Mesothelial cell of epicardium (in vitro differentiated cells): Measurements from ENCODE around the gene MIER3. TPM values are rescaled to one million over a fixed set of nuclear protein-coding genes. Genes with fewer than 3 reads are reported as not detected.
"Not testable (repeated sequence)": the region's sequence is repeated elsewhere in the genome, so short reads cannot be mapped to it uniquely, and the experiment has no call there.

Experiments
- DNase-seq, 2 experiments: peaks; one replicate each; pipeline ENCODE4 v3.0.0; 2021; ENCODE audit warnings: low spot score in 2 of 2; ENCODE audit not compliant: unreplicated experiment in 2 of 2
- H3K27ac Mint-ChIP-seq: 2 replicates; pipeline ENCODE4 v1.8.0; 2021; ENCODE audit warnings: mixed read lengths
- H3K27me3 Mint-ChIP-seq: 2 replicates; pipeline ENCODE4 v1.8.0; 2021; ENCODE audit warnings: low read depth, mixed read lengths
- H3K36me3 Mint-ChIP-seq: 2 replicates; pipeline ENCODE4 v1.8.0; 2021; ENCODE audit warnings: mixed read lengths
- H3K4me1 Mint-ChIP-seq: 2 replicates; pipeline ENCODE4 v1.8.0; 2021; ENCODE audit warnings: mixed read lengths
- H3K4me3 Mint-ChIP-seq: 2 replicates; pipeline ENCODE4 v1.8.0; 2021; ENCODE audit warnings: mild to moderate bottlenecking, moderate library complexity, mixed read lengths
- H3K9me3 Mint-ChIP-seq: 2 replicates; pipeline ENCODE4 v1.8.0; 2021; ENCODE audit warnings: mixed read lengths
- total RNA-seq: library from RNA; stranded (reverse); gene quantifications from 3 replicates; pipeline ENCODE4 v1.2.1, GENCODE V29; 2021
- TF ChIP-seq, protein P1 (sequence below): fragments of 200-600 bp; sonication (generic); IDR thresholded peaks from one replicate; pipeline ENCODE4 v1.5.0; 2021; ENCODE audit warnings: antibody characterized with exemption; ENCODE audit not compliant: unreplicated experiment

The MIER3 gene
- total RNA-seq, 1 donor from 2014 or later = 40.8 TPM

DNA sequence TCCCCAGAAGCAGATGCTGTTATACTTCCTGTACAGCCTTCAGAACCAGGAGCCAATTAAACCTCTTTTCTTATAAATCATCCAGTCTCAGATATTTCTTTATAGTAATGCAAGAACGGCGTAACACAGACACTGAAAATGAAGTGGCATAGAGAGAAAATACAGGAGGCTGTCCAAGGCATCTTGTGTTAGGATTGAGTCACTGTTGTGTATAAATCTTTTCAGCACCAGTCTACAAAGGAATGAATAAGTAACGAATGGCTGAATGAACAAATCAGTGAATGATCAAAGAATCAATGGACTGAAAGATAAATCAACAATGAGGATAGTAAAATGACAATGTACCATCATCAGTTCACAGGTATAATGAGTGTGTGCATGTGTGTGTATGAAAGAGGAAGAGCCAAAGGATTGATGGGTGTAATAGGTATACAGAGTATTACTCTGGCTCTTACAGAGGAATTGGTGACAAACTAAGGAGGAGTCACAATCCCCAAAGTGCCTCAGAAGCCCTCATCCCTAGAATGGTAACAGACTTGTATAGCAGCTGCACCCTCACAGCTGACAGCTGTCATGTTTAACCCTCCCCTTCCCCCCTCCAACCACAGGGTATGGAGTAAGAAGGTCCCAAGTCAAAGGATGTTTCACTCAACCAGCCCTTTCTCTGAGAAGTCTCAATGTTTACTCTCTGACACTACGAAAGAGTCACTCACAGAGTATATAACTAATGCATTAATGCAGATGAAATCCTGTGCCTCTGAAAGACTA is 29.8 kb upstream of the MIER3 start:
- Mint-ChIP-seq H3K36me3 (no peaks in the 10 kb centered on the region), H3K27me3 (no peaks in the 10 kb centered on the region)

DNA sequence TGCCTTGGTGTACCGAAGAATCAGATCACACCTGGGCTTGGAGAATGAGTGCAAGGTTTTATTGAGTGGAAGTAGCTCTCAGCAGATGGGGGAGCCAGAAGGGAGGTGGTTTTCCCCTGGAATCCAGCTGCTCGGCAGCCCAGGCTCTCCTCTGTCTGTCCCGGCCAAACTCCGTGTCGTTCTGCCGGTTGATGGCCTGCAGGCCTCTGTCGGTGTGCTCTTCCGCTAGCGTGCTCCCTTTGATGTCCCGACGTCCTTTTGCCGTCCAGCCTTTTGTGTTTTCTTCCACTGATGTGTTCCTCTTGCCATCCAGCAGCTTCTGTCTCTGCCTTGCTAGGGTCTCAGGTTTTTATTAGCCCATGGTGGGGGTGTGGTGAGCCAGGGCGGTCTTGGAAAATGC is 28.0 kb upstream of the MIER3 start:
- no peak overlapping the region for H3K4me3 Mint-ChIP-seq
- H3K4me1 Mint-ChIP-seq = no peaks in the 10 kb centered on the region
- peaks cover 3% of the 10 kb centered on the region for H3K9me3 Mint-ChIP-seq
- no peaks in the 10 kb centered on the region for H3K36me3 Mint-ChIP-seq
- TF ChIP-seq, protein P1, sequence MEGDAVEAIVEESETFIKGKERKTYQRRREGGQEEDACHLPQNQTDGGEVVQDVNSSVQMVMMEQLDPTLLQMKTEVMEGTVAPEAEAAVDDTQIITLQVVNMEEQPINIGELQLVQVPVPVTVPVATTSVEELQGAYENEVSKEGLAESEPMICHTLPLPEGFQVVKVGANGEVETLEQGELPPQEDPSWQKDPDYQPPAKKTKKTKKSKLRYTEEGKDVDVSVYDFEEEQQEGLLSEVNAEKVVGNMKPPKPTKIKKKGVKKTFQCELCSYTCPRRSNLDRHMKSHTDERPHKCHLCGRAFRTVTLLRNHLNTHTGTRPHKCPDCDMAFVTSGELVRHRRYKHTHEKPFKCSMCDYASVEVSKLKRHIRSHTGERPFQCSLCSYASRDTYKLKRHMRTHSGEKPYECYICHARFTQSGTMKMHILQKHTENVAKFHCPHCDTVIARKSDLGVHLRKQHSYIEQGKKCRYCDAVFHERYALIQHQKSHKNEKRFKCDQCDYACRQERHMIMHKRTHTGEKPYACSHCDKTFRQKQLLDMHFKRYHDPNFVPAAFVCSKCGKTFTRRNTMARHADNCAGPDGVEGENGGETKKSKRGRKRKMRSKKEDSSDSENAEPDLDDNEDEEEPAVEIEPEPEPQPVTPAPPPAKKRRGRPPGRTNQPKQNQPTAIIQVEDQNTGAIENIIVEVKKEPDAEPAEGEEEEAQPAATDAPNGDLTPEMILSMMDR = no peak
- H3K27me3 Mint-ChIP-seq = no peaks in the 10 kb centered on the region
- DNase-seq = no peak
- no peak overlapping the region for H3K27ac Mint-ChIP-seq

More for the DNA sequence above, 29.8 kb upstream of the MIER3 start:
- H3K4me3 Mint-ChIP-seq = no peak overlapping the region
- H3K27ac Mint-ChIP-seq = no peak overlapping the region
- no peaks in the 10 kb centered on the region for H3K4me1 Mint-ChIP-seq
- peaks cover 3% of the 10 kb centered on the region for H3K9me3 Mint-ChIP-seq
- no peak for DNase-seq
- TF ChIP-seq, protein P1 = no peak

DNA sequence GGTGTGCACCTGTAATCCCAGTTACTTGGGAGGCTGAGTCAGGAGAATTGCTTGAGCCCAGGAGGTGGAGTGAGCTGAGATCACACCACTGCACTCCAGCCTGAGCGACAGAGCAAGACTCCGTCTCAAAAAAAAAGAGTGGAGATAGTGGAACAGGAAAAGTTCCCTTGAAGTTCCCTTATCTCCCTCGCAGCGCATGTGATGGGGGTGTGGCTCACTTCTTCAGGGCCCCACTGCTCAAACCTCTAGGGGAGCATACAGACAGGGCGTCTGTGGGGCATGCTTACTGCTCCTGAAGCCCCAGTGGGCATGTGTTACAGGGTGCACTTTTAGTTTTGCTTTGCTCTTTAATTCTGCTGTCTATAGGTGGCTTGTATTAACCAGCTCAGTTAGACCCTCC is 27.6 kb upstream of the MIER3 start:
- not testable (repeated sequence) for DNase-seq, H3K27me3 Mint-ChIP-seq, H3K36me3 Mint-ChIP-seq, H3K9me3 Mint-ChIP-seq, H3K4me1 Mint-ChIP-seq, H3K4me3 Mint-ChIP-seq, H3K27ac Mint-ChIP-seq

DNA sequence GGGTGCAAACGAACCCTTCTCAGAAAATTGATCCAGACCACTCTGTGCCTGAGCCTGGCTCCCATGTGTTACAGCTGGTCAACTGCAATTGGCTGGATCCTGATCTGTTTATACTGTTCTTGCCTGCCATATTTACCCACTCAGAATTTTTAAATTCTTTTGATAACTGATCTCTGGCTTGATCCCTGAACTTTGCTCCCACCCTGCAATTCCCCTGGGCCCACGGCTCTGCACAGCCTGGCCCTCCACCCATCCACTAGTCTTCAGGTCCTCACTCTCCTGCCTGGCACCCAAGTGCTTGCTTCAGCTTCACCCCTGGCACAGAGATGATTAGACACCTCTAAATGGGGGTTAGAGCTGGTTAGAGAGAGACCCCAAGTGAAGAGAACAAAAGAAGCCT is 25.9 kb upstream of the MIER3 start:
- no peak for DNase-seq
- Mint-ChIP-seq H3K9me3 (peaks cover 3% of the 10 kb centered on the region), H3K27ac (no peak overlapping the region), H3K36me3 (no peaks in the 10 kb centered on the region), H3K4me1 (no peaks in the 10 kb centered on the region), H3K27me3 (no peaks in the 10 kb centered on the region), H3K4me3 (no peak overlapping the region)
- TF ChIP-seq, protein P1 = no peak

DNA sequence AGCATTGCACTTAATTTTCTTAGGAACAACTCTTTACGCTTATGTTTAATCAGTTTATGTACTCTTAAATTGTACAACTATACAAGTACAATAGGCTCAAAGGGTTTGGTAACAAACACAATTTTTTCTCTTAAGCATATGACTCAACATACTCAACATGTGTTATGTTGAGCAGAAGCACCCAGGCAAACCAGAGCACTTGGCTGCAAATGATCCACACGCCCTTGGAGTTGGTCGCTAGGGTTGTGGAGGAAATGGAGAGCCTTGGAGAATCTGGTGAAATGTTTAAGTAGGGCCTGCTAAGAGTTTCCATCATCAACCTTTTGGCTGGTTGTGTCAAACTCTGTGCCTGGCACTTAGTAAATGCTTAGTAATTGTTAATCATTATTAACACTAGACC is 25.1 kb upstream of the MIER3 start:
- peaks cover 3% of the 10 kb centered on the region for H3K9me3 Mint-ChIP-seq
- no peaks in the 10 kb centered on the region for H3K36me3 Mint-ChIP-seq
- DNase-seq = no peak
- no peak overlapping the region for H3K27ac Mint-ChIP-seq
- H3K4me1 Mint-ChIP-seq = no peaks in the 10 kb centered on the region
- no peak overlapping the region for H3K4me3 Mint-ChIP-seq
- no peaks in the 10 kb centered on the region for H3K27me3 Mint-ChIP-seq
- TF ChIP-seq, protein P1 = no peak

DNA sequence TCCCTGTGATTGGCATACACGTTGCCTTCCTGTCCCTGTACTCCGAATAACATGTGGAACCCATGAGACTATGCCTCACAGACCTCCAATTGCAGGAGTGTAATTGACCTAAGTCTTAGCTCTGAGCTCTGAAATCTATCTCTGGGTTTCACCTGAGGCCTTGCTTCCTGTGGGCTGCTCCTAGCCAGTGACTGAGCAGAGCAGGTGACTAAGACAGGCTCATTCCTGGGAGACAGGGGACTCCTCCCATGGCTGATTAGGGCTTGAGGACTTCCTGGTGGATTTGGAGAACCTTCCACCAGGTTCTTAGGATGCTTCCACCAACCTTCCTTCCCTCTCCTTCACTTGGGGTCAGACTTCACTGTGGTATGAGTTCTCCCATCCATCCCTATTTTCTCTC is 22.3 kb upstream of the MIER3 start:
- Mint-ChIP-seq H3K4me3 (no peak overlapping the region), H3K27me3 (no peaks in the 10 kb centered on the region), H3K27ac (no peak overlapping the region)

More for the DNA sequence above, 22.3 kb upstream of the MIER3 start:
- DNase-seq = no peak
- no peaks in the 10 kb centered on the region for H3K4me1 Mint-ChIP-seq
- H3K36me3 Mint-ChIP-seq = no peaks in the 10 kb centered on the region
- H3K9me3 Mint-ChIP-seq = peaks cover 4% of the 10 kb centered on the region
- TF ChIP-seq, protein P1 = no peak
